Measurements from ENCODE around the gene GTF3C5. TPM values are rescaled to one million over a fixed set of nuclear protein-coding genes. Genes with fewer than 3 reads are reported as not detected.

Gene GTF3C5
- total and polyA plus RNA-seq, 9 of the 15 experiments (the other 6 are each of a cell fraction or from before 2014, with no cell fraction given): 3.8 to 118 (median 83.7) TPM

DNA sequence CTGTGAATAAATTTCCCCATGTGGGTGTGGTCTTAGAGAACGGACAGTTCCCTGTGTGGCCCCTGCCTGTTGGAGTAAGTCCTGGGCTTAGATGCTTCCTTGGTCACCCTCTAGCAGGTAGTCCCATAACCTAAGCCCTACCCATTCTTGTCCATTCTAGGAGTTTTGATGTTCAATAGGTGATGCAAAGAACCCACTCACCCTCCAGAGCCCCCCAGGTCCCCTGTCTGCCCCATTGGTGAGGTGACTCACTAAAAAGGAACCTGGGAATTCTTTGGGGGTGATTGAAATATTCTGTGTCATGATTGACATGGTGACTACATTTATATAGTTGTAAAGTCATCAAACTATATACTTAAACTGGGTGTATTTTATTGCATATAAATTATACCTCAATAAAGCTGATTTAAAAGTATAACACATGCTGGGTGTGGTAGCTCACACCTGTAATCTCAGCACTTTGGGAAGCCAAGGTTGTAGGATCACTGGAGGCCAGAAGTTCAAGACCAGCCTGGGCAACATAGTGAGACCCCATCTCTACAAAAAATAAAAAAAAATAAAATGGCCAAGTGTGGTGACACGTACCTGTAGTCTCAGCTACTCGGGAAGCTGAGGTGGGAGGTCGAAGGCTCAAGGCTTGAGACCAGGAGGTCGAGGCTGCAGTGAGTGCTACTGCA lies 20.8 kb upstream of the GTF3C5 start:
- H4K20me1 ChIP-seq (replicated peaks; ENCODE audit: control insufficient read depth, insufficient read depth, low read length): no peaks in the 10 kb centered on the region
- H3K4me2 ChIP-seq (ENCODE audit: insufficient read depth, low read length): no peak overlapping the region
- FAIRE-seq (no peak), DNase-seq (ENCODE audit: extremely low read depth in 1 of 4, low spot score in 3 of 4) (no peak), ATAC-seq (no peak)
- H3K27me3 ChIP-seq (ENCODE audit: control insufficient read depth in 2 of 2, insufficient read depth in 2 of 2, low read length in 2 of 2): no peaks in the 10 kb centered on the region
- H3K4me3 ChIP-seq: no peak overlapping the region
- 67% methylated on average over 5 of the region's 5 CpGs for WGBS (ENCODE audit: insufficient coverage, low coverage, missing lambda C conversion rate)
- H3K4me1 ChIP-seq (replicated peaks in 1 of 2; ENCODE audit: control insufficient read depth in 2 of 2, insufficient read depth in 2 of 2, low read length in 2 of 2): peaks cover 17 to 21% of the 10 kb centered on the region in 2 experiments
- no peaks in the 10 kb centered on the region for H3K79me2 ChIP-seq (ENCODE audit: control insufficient read depth, insufficient read depth, low read length)
- no peak overlapping the region for H3K9ac ChIP-seq (ENCODE audit: insufficient read depth in 1 of 2, low read depth in 2 of 2, low read length in 2 of 2)
- intact Hi-C loops (cut with micrococcal nuclease): loop anchor here (10.0 kb wide), 1 partner anchor 1155 kb away; the partner anchor contains the start of gene RNU6ATAC
- no peaks in the 10 kb centered on the region for H3K36me3 ChIP-seq (ENCODE audit: control insufficient read depth, insufficient read depth, low read length)
- no peak overlapping the region for H2AFZ ChIP-seq (ENCODE audit: low read depth, low read length)
- no peak overlapping the region for H3K27ac ChIP-seq (ENCODE audit: extremely low read depth, low read depth, low read length)
- POLR2A ChIA-PET: interaction anchor here (1.2 kb wide), 1 partner anchor 20 kb away, joined by 3 read pairs; the partner anchor contains the start of gene GTF3C5
- BruUV-seq (replicated peaks): no TSS peak
- H3K9me1 ChIP-seq (ENCODE audit: control insufficient read depth, insufficient read depth, low read length): no peaks in the 10 kb centered on the region
- in situ Hi-C loops (cut with MboI): no loop called here
- TF ChIP-seq ZNF121 (CRISPR knock-in tag; conservative IDR thresholded peaks at IDR 0.05) (peak; percentile 65; the same call in 1 of the 2 replicates), BCOR (IDR thresholded peaks at IDR 0.05) (peak; percentile 24; the same call in 1 of the 2 replicates)
- TF ChIP-seq, protein P1, sequence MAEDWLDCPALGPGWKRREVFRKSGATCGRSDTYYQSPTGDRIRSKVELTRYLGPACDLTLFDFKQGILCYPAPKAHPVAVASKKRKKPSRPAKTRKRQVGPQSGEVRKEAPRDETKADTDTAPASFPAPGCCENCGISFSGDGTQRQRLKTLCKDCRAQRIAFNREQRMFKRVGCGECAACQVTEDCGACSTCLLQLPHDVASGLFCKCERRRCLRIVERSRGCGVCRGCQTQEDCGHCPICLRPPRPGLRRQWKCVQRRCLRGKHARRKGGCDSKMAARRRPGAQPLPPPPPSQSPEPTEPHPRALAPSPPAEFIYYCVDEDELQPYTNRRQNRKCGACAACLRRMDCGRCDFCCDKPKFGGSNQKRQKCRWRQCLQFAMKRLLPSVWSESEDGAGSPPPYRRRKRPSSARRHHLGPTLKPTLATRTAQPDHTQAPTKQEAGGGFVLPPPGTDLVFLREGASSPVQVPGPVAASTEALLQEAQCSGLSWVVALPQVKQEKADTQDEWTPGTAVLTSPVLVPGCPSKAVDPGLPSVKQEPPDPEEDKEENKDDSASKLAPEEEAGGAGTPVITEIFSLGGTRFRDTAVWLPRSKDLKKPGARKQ (CRISPR knock-in tag; IDR thresholded peaks at IDR 0.05): no peak
- CTCF ChIA-PET (ENCODE audit: low intra/inter-chr PET ratio): interaction anchor here (0.7 kb wide), 1 partner anchor 15 kb away, joined by 4 read pairs; no protein-coding TSS in a partner anchor
- H3K9me3 ChIP-seq (replicated peaks; ENCODE audit: control insufficient read depth, insufficient read depth, low read depth, low read length): no peaks in the 10 kb centered on the region
